ENCODE measurements around the gene ELOA.

DNA sequence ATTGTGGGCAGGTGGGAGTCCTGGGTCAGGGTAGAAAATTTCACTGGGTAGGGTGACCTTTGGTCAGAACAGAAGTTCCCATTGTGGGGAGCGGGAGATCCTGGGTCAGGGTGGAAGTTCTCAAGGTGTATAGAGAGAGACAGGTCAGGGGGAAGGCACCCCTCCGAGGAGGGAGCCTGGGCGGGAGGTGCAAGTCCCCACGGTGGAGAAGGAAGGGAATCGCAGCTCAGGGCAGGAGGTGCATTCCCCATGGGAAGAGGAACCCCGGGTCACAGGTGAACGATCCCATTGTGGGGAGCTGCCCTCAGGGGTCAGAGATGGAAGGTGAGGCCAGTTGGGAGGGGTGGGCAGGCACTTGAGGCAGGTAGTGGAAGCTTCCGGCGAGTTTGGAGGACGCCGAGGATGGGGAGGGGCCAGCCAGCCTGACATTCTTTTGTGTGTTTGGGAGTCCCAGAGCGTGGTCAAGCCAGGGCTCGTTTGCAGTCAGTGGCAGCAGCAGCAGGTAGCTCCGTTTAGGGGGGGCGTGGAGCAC, 48.3 kb downstream of the ELOA start:
- TF ChIP-seq, protein P1, sequence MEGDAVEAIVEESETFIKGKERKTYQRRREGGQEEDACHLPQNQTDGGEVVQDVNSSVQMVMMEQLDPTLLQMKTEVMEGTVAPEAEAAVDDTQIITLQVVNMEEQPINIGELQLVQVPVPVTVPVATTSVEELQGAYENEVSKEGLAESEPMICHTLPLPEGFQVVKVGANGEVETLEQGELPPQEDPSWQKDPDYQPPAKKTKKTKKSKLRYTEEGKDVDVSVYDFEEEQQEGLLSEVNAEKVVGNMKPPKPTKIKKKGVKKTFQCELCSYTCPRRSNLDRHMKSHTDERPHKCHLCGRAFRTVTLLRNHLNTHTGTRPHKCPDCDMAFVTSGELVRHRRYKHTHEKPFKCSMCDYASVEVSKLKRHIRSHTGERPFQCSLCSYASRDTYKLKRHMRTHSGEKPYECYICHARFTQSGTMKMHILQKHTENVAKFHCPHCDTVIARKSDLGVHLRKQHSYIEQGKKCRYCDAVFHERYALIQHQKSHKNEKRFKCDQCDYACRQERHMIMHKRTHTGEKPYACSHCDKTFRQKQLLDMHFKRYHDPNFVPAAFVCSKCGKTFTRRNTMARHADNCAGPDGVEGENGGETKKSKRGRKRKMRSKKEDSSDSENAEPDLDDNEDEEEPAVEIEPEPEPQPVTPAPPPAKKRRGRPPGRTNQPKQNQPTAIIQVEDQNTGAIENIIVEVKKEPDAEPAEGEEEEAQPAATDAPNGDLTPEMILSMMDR (IDR thresholded peaks at IDR 0.05), result no peak
- no peak for TF ChIP-seq POLR2A (IDR thresholded peaks at IDR 0.05)
